A549 (cell line): ENCODE results near the gene RPS6KC1. TPM values are rescaled to one million over a fixed set of nuclear protein-coding genes. Genes with fewer than 3 reads are reported as not detected.

Experiments used
- ATAC-seq, 2 experiments: fragments of 200-7000 bp in 1 of 2; fragments of >200 bp in 1 of 2; cut with Nextera tagmentation in 1 of 2; cut with Tn5 transposase in 1 of 2; 3 replicates each; pipeline versions ENCODE4 v1.8.0 to v1.9.1; 2018 to 2020; ENCODE audit warnings: mild to moderate bottlenecking in 1 of 2, moderate library complexity in 1 of 2
- CTCF ChIA-PET: fragments of 300-600 bp; sonication (Branson Sonifier 250); formaldehyde crosslinking; extraction: SDS; loops from one replicate; lab custom pipeline; 2021; ENCODE audit warnings: antibody characterized with exemption, inconsistent platforms; lab: Yijun Ruan, JAX
- POLR2A ChIA-PET: fragments of 350-600 bp; formaldehyde crosslinking; extraction: SDS; loops from one replicate; lab custom pipeline; 2021; ENCODE audit warnings: antibody characterized with exemption, inconsistent platforms; lab: Yijun Ruan, JAX
- DNase-seq, 2 experiments: peaks; one replicate each; pipeline versions ENCODE4 v3.0.0 to v3.0.0-alpha.2; 2011 to 2016; ENCODE audit warnings: low read depth in 1 of 2, low spot score in 1 of 2
- FAIRE-seq: peaks from 2 replicates; lab custom pipeline; 2011; peaks lifted over from hg19 to GRCh38; lab: Jason Lieb, UNC
- H3K27ac ChIP-seq, 2 experiments: fragments of >200 bp; sonication (Bioruptor Twin); formaldehyde crosslinking; 3 replicates each; pipeline ENCODE4 v1.5.1; 2016 to 2017
- H3K4me1 ChIP-seq: fragments of >200 bp; sonication (Bioruptor Twin); formaldehyde crosslinking; 3 replicates; pipeline ENCODE4 v1.6.1; 2016
- H3K4me2 ChIP-seq: fragments of >200 bp; sonication (Bioruptor Twin); formaldehyde crosslinking; 3 replicates; pipeline ENCODE4 v1.6.1; 2016
- H3K4me3 ChIP-seq: fragments of >200 bp; sonication (Bioruptor Twin); formaldehyde crosslinking; 3 replicates; pipeline ENCODE4 v1.5.1; 2016
- H3K9me3 ChIP-seq: fragments of >200 bp; sonication (Bioruptor Twin); formaldehyde crosslinking; 3 replicates; pipeline ENCODE4 v1.6.1; 2016
- BHLHE40 ChIP-seq: IDR thresholded peaks from 2 replicates; pipeline ENCODE4 v1.6.1; 2012; ENCODE audit warnings: low read depth, low read length, inconsistent platforms
- CHD4 ChIP-seq: fragments of 200-600 bp; sonication (generic); IDR thresholded peaks from 2 replicates; pipeline ENCODE4 v1.6.1; 2016; ENCODE audit warnings: antibody characterized with exemption, mild to moderate bottlenecking, borderline replicate concordance
- EHF ChIP-seq: fragments of 250-450 bp; sonication (Bioruptor Pico); IDR thresholded peaks from 2 replicates; pipeline ENCODE4 v1.5.0; 2020; ENCODE audit warnings: mild to moderate bottlenecking
- ESRRA ChIP-seq: fragments of 150-350 bp; IDR thresholded peaks from 2 replicates; pipeline ENCODE4 v1.6.1; 2014; ENCODE audit warnings: mild to moderate bottlenecking, low read length, borderline replicate concordance
- FOSL2 ChIP-seq, 2 experiments: fragments of 450-650 bp in 1 of 2; fragments of >200 bp in 1 of 2; sonication (Bioruptor Twin) in 1 of 2; formaldehyde crosslinking; IDR thresholded peaks; 2 replicates each; pipeline versions ENCODE4 v1.5.0 to v1.6.1; 2016 to 2020; ENCODE audit warnings: mild to moderate bottlenecking in 1 of 2, moderate library complexity in 1 of 2
- HDAC2 ChIP-seq: fragments of 200-600 bp; sonication (generic); IDR thresholded peaks from 2 replicates; pipeline ENCODE4 v1.6.1; 2016
- HOXA7 ChIP-seq: fragments of 250-450 bp; sonication (Bioruptor Pico); IDR thresholded peaks from 2 replicates; pipeline ENCODE4 v1.5.0; 2020; ENCODE audit warnings: mild to moderate bottlenecking, moderate library complexity
- JUN ChIP-seq, 2 experiments: fragments of >200 bp; sonication (Bioruptor Twin); formaldehyde crosslinking; IDR thresholded peaks; 2 replicates in 1 of 2; 3 replicates in 1 of 2; pipeline ENCODE4 v1.6.1; 2016 to 2017
- KDM5A ChIP-seq: fragments of 200-600 bp; sonication (generic); IDR thresholded peaks from 2 replicates; pipeline ENCODE4 v1.6.1; 2016; ENCODE audit warnings: antibody characterized with exemption, mild to moderate bottlenecking
- MAZ ChIP-seq: fragments of 150-350 bp; IDR thresholded peaks from 2 replicates; pipeline ENCODE4 v1.6.1; 2014; ENCODE audit warnings: antibody characterized with exemption, low read depth, low read length, borderline replicate concordance
- PHF8 ChIP-seq: fragments of 200-600 bp; sonication (generic); IDR thresholded peaks from 2 replicates; pipeline ENCODE4 v1.6.1; 2016; ENCODE audit warnings: low read depth, mild to moderate bottlenecking, antibody characterized with exemption, moderate library complexity, borderline replicate concordance
- POLR2AphosphoS2 ChIP-seq: conservative IDR thresholded peaks from 2 replicates; pipeline ENCODE4 v1.6.1; 2012; ENCODE audit warnings: low read length, improper control_type of control experiment, inconsistent platforms
- RAD21 ChIP-seq, 2 experiments: fragments of >200 bp in 1 of 2; sonication (Bioruptor Twin) in 1 of 2; formaldehyde crosslinking in 1 of 2; IDR thresholded peaks in 1 of 2; conservative IDR thresholded peaks in 1 of 2; 2 replicates in 1 of 2; 3 replicates in 1 of 2; pipeline ENCODE4 v1.6.1; 2012 to 2018; ENCODE audit warnings: inconsistent platforms in 1 of 2
- RARB ChIP-seq: fragments of 250-450 bp; sonication (Bioruptor Pico); IDR thresholded peaks from 2 replicates; pipeline ENCODE4 v1.8.0; 2021; ENCODE audit warnings: mild to moderate bottlenecking, moderate library complexity
- RCOR1 ChIP-seq: fragments of 150-350 bp; IDR thresholded peaks from 2 replicates; pipeline ENCODE4 v1.6.1; 2014; ENCODE audit warnings: antibody characterized with exemption, low read length, low read depth
- SREBF2 ChIP-seq: fragments of 450-650 bp; IDR thresholded peaks from 2 replicates; pipeline ENCODE4 v1.6.1; 2014; ENCODE audit warnings: mild to moderate bottlenecking, moderate library complexity
- ZC3H11A ChIP-seq: fragments of 450-650 bp; IDR thresholded peaks from 2 replicates; pipeline ENCODE4 v1.6.1; 2014; ENCODE audit warnings: antibody characterized with exemption, mild to moderate bottlenecking
- ZNF302 ChIP-seq: fragments of 250-450 bp; sonication (Bioruptor Pico); IDR thresholded peaks from 2 replicates; pipeline ENCODE4 v1.9.0; 2021; ENCODE audit warnings: inconsistent platforms, mild to moderate bottlenecking, moderate library complexity
- WGBS: methylation state at CpG from one replicate; pipeline ENCODE4 v1.1.6; 2017; ENCODE audit errors: missing lambda C conversion rate; 5-methylcytosine and 5-hydroxymethylcytosine counted together
- polyA plus RNA-seq, 4 experiments: library from polyadenylated mRNA; depleted of rRNA in 3 of 4; stranded (reverse); fragments of >200 nt; fragmentation: RNase III in 1 of 4; extraction: RNeasy Plus Mini Kit Qiagen cat#74134 plus additional on column Dnase treatment in 1 of 4; gene quantifications; 2 replicates in 3 of 4; 3 replicates in 1 of 4; pipeline ENCODE4 v1.2.3, GENCODE V29; 2011 to 2017
- TF ChIP-seq, protein P1 (sequence below): IDR thresholded peaks from 2 replicates; pipeline ENCODE4 v1.6.1; 2012
- TF ChIP-seq, protein P2 (sequence below): IDR thresholded peaks from 2 replicates; pipeline ENCODE4 v1.6.1; 2012; ENCODE audit warnings: low read depth, borderline replicate concordance
- TF ChIP-seq, protein P3 (sequence below): fragments of 250-450 bp; sonication (Bioruptor Pico); IDR thresholded peaks from 2 replicates; pipeline ENCODE4 v1.5.0; 2020; ENCODE audit warnings: low read depth, mild to moderate bottlenecking, moderate library complexity
- TF ChIP-seq, protein P4 (sequence below): fragments of 150-350 bp; IDR thresholded peaks from 2 replicates; pipeline ENCODE4 v1.6.1; 2014; ENCODE audit warnings: low read depth, mild to moderate bottlenecking, low read length
- TF ChIP-seq, protein P5 (sequence below): fragments of >200 bp; sonication (Bioruptor Twin); formaldehyde crosslinking; IDR thresholded peaks from 3 replicates; pipeline ENCODE4 v1.6.1; 2016
- TF ChIP-seq, protein P6 (sequence below): fragments of 450-650 bp; IDR thresholded peaks from 2 replicates; pipeline ENCODE4 v1.6.1; 2014; ENCODE audit warnings: antibody characterized with exemption

RPS6KC1 gene
- polyA plus RNA-seq, 2 of the 4 experiments (the other 2 are of a cell fraction) = 11.7 to 25.4 TPM

DNA sequence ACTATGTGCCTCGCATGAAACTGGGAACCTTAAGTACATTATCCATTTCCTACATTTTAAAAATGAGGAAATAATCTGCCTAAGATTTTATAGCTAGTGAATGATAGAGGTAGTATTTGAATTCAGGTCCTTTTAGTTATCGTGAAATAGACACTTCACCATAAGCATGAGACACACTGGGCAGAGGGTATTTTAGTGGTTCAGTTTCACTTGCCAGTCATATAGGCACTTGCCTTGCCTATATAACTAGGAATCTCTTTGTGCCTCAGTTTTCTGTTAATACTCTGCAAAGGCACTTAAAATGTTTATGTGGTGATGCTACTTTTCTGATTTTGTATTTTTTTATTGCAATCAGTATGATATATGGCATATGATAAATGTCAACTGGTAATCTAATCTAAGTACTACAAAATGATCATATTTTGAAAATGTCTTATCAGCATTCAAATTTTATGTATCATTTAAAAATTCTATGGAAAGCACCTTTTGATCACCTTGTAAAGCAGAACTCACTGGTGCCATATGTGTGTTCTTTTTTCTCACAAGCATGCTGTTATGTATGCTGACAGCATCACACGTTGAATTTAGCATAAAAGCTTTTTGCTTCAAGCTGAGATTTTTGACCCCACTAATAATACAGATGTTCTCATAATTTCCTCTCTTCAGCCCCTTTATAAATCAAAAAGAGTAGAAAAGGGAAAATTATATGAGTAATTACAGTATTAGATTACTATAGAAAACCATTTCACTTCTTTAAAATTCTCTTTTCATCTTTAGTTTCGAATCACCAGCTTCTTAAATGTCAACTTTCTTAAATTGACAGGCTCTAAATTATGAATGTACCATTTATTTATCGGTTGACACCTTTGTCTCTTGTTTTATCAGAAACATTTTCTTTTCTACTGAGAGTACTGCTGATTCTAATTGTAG lies 52.6 kb downstream of the RPS6KC1 start:
- Histone ChIP-seq H3K4me2 (no peak overlapping the region), H3K27ac (no peak overlapping the region), H3K9me3 (no peaks in the 10 kb centered on the region), H3K4me1 (no peaks in the 10 kb centered on the region), H3K4me3 (no peak overlapping the region)
- 88% methylated on average over 5 of the region's 5 CpGs for WGBS
- FAIRE-seq (no peak), ATAC-seq (no peak), DNase-seq (no peak)
- CTCF ChIA-PET = interaction anchor here (0.6 kb wide), 2 partner anchors 349 to 389 kb away, joined by 3 to 4 read pairs; no protein-coding TSS in a partner anchor
- POLR2A ChIA-PET = no interaction called here
- TF ChIP-seq, protein P1, sequence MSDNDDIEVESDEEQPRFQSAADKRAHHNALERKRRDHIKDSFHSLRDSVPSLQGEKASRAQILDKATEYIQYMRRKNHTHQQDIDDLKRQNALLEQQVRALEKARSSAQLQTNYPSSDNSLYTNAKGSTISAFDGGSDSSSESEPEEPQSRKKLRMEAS = no peak
- TF ChIP-seq FOSL2 (IDR thresholded peaks at IDR 0.05) (no peak), FOSL2 (CRISPR knock-in tag; IDR thresholded peaks at IDR 0.05) (no peak), ZNF302 (CRISPR knock-in tag) (no peak), ESRRA (no peak), RCOR1 (no peak), ZC3H11A (no peak)
- TF ChIP-seq, protein P2, sequence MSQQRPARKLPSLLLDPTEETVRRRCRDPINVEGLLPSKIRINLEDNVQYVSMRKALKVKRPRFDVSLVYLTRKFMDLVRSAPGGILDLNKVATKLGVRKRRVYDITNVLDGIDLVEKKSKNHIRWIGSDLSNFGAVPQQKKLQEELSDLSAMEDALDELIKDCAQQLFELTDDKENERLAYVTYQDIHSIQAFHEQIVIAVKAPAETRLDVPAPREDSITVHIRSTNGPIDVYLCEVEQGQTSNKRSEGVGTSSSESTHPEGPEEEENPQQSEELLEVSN = no peak
- TF ChIP-seq, protein P3, sequence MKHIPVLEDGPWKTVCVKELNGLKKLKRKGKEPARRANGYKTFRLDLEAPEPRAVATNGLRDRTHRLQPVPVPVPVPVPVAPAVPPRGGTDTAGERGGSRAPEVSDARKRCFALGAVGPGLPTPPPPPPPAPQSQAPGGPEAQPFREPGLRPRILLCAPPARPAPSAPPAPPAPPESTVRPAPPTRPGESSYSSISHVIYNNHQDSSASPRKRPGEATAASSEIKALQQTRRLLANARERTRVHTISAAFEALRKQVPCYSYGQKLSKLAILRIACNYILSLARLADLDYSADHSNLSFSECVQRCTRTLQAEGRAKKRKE = no peak

DNA sequence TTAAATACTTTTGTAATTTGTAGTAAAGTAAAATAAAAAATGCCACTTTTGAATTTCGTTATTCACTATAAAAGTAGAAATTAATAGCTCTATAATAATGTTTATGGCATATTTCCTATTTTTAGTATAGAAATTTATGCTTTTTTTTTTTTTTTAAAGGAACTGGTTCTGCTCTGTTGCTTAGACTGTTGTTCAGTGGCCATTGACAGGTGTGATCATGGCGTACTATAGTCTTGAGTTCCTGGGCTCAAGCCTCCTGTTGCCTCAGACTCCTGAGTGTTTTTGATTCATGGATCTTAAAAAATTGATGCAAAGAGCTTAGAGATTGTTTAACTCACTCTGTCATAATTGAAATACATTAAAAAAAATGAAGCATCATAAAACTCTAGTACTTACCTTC lies 53.6 kb downstream of the RPS6KC1 start:
- no peak overlapping the region for H3K4me3 ChIP-seq
- no peak overlapping the region for H3K27ac ChIP-seq
- no peak overlapping the region for H3K4me2 ChIP-seq
- 81% methylated on average over 2 of the region's 2 CpGs for WGBS
- no peaks in the 10 kb centered on the region for H3K4me1 ChIP-seq
- FAIRE-seq (no peak), ATAC-seq (no peak), DNase-seq (no peak)
- ChIA-PET POLR2A (no interaction called here), CTCF (no interaction called here)
- no peaks in the 10 kb centered on the region for H3K9me3 ChIP-seq
- TF ChIP-seq BHLHE40 (no peak), POLR2AphosphoS2 (no peak), RARB (CRISPR knock-in tag) (no peak), KDM5A (no peak), EHF (CRISPR knock-in tag) (no peak), CHD4 (no peak), JUN (IDR thresholded peaks at IDR 0.05) (no peak), HDAC2 (no peak), MAZ (no peak), HOXA7 (CRISPR knock-in tag) (no peak), SREBF2 (no peak), PHF8 (no peak), RAD21 (conservative IDR thresholded peaks at IDR 0.05 in 1 of 2, IDR thresholded peaks at IDR 0.05 in 1 of 2) (no peak)
- TF ChIP-seq, protein P2 = no peak
- TF ChIP-seq, protein P4, sequence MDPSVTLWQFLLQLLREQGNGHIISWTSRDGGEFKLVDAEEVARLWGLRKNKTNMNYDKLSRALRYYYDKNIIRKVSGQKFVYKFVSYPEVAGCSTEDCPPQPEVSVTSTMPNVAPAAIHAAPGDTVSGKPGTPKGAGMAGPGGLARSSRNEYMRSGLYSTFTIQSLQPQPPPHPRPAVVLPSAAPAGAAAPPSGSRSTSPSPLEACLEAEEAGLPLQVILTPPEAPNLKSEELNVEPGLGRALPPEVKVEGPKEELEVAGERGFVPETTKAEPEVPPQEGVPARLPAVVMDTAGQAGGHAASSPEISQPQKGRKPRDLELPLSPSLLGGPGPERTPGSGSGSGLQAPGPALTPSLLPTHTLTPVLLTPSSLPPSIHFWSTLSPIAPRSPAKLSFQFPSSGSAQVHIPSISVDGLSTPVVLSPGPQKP = no peak
- TF ChIP-seq, protein P5, sequence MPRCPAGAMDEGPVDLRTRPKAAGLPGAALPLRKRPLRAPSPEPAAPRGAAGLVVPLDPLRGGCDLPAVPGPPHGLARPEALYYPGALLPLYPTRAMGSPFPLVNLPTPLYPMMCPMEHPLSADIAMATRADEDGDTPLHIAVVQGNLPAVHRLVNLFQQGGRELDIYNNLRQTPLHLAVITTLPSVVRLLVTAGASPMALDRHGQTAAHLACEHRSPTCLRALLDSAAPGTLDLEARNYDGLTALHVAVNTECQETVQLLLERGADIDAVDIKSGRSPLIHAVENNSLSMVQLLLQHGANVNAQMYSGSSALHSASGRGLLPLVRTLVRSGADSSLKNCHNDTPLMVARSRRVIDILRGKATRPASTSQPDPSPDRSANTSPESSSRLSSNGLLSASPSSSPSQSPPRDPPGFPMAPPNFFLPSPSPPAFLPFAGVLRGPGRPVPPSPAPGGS = no peak
- TF ChIP-seq, protein P6, sequence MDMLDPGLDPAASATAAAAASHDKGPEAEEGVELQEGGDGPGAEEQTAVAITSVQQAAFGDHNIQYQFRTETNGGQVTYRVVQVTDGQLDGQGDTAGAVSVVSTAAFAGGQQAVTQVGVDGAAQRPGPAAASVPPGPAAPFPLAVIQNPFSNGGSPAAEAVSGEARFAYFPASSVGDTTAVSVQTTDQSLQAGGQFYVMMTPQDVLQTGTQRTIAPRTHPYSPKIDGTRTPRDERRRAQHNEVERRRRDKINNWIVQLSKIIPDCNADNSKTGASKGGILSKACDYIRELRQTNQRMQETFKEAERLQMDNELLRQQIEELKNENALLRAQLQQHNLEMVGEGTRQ = no peak
- TF ChIP-seq, protein P1 = no peak
